Kidney capillary endothelial cell (primary cell): Measurements from ENCODE around the gene SAMD11.

Experiments used
- DNase-seq: peaks from one replicate; pipeline ENCODE4 v3.0.0-alpha.2; 2018; ENCODE audit warnings: low spot score

Gene SAMD11

GRCh38 chr1:962381-963300 is 38.9 kb downstream of the SAMD11 start:
- DNase-seq, result no peak

GRCh38 chr1:963301-963651 is 39.6 kb downstream of the SAMD11 start:
- DNase-seq, result no peak

GRCh38 chr1:963746-964525 is 40.2 kb downstream of the SAMD11 start:
- DNase-seq, result no peak

GRCh38 chr1:964691-965525 is 41.2 kb downstream of the SAMD11 start:
- DNase-seq, result no peak

DNA sequence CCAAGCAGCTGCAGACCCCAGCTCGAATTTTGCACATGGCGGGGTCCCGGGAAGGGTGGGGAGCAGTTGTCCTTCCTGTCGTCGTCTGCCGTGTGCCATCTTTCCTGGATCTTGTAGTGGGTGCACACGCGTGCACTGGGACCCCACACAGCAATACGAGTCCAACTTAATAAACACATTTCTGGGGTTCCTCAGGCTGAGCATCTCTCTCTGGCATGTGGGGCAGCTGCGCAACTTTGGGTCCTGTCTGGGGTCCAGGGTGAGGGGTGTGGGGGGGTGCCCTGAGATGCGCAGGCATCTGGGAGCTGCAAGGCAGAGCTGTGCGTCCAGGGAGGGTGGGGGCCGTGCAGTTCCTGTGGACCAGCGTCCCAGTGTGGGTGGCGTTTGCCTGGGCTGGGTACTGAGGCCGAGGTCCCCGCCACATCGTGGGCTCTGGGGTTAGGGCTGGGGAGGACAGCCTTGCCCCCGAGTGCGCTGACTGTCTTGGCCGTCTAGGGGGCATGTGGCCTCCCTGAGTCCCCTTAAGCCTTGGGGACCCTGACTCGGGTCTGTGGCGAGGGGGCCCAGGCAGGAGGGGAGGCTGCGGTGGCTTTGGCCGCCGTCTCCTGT is 41.9 kb downstream of the SAMD11 start:
- no peak for DNase-seq

DNA sequence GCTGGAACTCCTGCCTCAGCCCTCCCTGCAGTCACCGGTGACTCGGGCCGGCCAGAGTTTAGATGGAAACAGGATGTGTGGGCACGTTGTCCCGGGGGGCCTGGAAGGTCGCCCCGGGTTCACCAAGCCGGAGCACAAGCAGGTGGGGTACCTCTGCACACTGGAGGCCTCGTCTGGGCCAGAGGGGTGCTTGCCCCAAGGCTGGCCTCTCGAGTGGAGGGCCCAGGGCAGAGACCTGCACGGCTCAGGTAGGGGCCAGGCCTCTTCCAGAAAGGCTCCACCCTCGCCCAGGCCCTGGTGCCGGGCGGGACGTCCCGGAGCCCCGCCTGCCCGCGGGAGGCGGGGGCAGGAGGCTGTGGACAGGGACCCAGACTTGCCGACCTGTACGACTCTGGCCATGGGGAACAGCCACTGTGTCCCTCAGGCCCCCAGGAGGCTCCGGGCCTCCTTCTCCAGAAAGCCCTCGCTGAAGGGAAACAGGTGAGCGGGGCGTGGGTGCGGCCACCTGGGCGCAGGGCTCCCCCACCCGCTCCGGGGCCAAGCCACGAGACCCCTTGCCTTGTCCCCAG is 42.5 kb downstream of the SAMD11 start, which contains the start of gene PLEKHN1:
Gene PLEKHN1 (plus strand): TSS at position 348 of the 569 bp plus-strand sequence. CDS start 50 bp downstream, at position 398.
- peak; percentile 42 for DNase-seq

- peak; percentile 61 for DNase-seq
These were observed 43.1 kb downstream of the SAMD11 start for GRCh38 chr1:966704-967300.

- no peak for DNase-seq
These were observed 44.0 kb downstream of the SAMD11 start for GRCh38 chr1:967466-968343.

GRCh38 chr1:969260-969855 is 45.6 kb downstream of the SAMD11 start:
- no peak for DNase-seq

- no peak for DNase-seq
These were observed 46.7 kb downstream of the SAMD11 start for GRCh38 chr1:970242-970972.

GRCh38 chr1:970973-971730 is 47.4 kb downstream of the SAMD11 start:
- no peak for DNase-seq

- DNase-seq, result no peak
These were observed 48.2 kb downstream of the SAMD11 start for GRCh38 chr1:971751-972506.

DNA sequence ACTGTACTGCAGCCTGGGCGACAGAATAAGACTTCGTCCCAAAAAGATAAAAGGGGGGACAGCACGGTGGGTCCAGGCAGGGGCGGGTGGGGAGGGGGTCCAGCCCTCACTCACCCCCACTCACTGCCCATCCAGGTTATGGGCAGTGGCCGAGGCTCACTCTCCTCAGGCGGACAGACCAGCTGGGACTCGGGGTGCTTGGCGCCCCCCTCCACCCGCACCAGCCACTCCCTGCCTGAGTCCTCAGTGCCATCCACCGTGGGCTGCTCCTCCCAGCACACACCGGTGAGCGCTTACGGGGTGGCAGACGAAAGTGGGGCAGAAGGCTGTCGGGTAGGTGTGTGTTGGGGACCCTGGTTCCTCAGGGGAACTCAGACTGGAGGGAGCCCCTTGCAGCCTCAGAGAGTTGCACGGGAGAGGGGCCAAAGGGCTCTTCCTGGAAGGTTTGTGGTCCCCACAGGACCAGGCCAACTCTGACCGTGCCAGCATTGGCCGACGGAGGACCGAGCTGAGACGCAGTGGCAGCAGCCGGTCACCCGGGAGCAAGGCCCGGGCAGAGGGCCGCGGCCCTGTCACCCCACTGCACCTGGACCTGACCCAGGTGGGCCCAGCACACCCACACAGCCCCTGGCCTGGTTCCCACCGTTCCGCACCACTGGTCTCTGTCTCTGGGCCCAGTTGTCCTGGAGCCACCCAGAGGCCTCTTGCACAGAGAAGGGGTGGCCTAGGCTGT is 49.2 kb downstream of the SAMD11 start:
- DNase-seq, result no peak

DNA sequence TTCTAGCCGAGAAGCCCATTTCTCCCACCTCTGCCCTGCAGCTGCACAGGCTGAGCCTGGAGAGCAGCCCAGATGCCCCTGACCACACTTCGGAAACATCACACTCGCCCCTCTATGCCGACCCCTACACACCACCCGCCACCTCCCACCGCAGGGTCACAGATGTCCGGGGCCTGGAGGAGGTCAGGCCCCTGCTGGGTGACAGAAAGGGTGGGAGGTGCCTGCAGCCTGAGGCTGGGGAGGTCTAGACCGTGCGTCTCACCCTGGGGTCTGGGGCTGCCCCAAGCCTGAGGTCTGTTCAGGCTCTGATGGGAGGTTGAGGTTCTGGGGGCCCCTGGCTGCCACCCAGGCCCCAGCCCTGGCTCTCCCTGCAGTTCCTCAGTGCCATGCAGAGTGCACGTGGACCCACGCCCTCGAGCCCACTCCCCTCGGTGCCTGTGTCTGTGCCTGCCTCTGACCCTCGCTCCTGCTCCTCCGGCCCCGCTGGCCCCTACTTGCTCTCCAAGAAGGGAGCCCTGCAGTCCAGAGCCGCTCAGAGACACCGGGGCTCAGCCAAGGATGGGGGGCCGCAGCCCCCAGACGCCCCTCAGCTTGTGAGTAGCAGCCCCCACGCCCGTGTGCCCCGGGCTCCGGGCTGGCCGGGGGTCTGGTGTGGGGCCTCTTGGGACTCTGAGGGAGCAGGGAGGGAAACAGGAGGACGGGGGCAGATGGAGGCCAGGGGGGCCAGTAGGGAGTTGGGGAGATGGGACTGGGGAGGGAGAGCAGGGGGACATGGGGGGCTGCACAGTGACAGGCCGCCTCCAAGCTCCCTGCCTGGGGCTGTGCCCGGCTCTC is 50.0 kb downstream of the SAMD11 start:
- DNase-seq, result no peak

DNA sequence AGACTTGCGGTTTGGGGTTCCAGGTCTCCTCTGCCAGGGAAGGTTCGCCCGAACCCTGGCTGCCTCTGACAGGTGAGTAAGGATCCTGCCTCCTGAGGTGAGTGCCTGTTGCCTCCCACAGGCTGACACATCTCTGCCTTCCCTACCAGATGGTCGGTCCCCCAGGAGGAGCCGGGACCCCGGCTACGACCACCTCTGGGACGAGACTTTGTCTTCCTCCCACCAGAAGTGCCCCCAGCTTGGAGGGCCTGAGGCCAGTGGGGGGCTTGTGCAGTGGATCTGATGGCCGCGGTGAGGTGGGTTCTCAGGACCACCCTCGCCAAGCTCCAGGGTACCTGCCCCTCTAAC is 50.5 kb downstream of the SAMD11 start:
- DNase-seq, result no peak
